Esophagus muscularis mucosa (tissue), 4 donors: Measurements from ENCODE around the gene MTUS2.

Experiments
- EP300 ChIP-seq: sonication (generic); formaldehyde crosslinking; IDR thresholded peaks from one replicate; pipeline ENCODE4 v1.6.1; 2017; ENCODE audit warnings: antibody characterized with exemption
- POLR2A ChIP-seq: fragments of 450-650 bp; IDR thresholded peaks from one replicate; pipeline ENCODE4 v1.6.1; 2017; ENCODE audit warnings: antibody characterized with exemption, moderate library complexity, mild to moderate bottlenecking, low read depth
- POLR2AphosphoS5 ChIP-seq, 2 donors: sonication (generic); formaldehyde crosslinking; IDR thresholded peaks; one replicate each; pipeline ENCODE4 v1.6.1; 2017; ENCODE audit warnings: antibody characterized with exemption in 2 of 2
- TF ChIP-seq, protein P1 (sequence below), 3 experiments: fragments of 200-600 bp in 2 of 3; fragments of 450-650 bp in 1 of 3; sonication (generic) in 2 of 3; IDR thresholded peaks; one replicate each; pipeline ENCODE4 v1.5.1; 2017 to 2019; ENCODE audit warnings: antibody characterized with exemption in 3 of 3, mild to moderate bottlenecking in 2 of 3, moderate library complexity in 1 of 3

DNA sequence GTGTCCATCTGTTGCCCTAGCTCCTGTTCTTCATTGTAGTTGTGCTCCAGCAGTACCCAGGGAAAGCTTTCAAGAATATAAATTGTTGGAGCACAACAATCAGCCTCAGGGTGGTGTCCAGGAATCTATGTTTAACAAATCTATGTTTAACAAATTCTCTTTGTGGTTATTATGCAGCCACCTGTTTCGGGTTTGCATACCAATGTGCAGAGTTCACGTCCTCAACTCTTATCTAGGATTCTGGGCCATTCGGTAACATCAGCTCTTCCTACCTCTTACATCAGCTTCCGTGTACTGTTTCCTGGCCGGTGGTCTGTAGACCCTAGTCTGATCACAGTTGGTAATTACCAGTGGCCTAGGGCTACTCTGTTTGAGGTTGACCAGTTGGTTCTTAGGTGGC, 17.0 kb downstream of the MTUS2 start:
- TF ChIP-seq, protein P1, sequence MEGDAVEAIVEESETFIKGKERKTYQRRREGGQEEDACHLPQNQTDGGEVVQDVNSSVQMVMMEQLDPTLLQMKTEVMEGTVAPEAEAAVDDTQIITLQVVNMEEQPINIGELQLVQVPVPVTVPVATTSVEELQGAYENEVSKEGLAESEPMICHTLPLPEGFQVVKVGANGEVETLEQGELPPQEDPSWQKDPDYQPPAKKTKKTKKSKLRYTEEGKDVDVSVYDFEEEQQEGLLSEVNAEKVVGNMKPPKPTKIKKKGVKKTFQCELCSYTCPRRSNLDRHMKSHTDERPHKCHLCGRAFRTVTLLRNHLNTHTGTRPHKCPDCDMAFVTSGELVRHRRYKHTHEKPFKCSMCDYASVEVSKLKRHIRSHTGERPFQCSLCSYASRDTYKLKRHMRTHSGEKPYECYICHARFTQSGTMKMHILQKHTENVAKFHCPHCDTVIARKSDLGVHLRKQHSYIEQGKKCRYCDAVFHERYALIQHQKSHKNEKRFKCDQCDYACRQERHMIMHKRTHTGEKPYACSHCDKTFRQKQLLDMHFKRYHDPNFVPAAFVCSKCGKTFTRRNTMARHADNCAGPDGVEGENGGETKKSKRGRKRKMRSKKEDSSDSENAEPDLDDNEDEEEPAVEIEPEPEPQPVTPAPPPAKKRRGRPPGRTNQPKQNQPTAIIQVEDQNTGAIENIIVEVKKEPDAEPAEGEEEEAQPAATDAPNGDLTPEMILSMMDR (IDR thresholded peaks at IDR 0.05): no peak
- TF ChIP-seq POLR2A (no peak), EP300 (no peak), POLR2AphosphoS5 (IDR thresholded peaks at IDR 0.05) (no peak)
